K562 (cell line): ENCODE results near the gene IL10. TPM values are rescaled to one million over a fixed set of nuclear protein-coding genes. Genes with fewer than 3 reads are reported as not detected.

Source experiments
- ATAC-seq: fragments of 200-7000 bp; cut with Tn5 transposase; 3 replicates; pipeline ENCODE4 v1.9.1; 2020; ENCODE audit warnings: moderate library complexity
- BruUV-seq: library from RNA; stranded (reverse); fragments of 400-500 nt; replicated peaks from 2 replicates; lab custom pipeline; 2021; lab: Mats Ljungman, UMichigan
- CTCF ChIA-PET: fragments of 300-600 bp; formaldehyde crosslinking; extraction: SDS; loops from one replicate; lab custom pipeline; 2021; ENCODE audit warnings: low intra/inter-chr PET ratio; lab: Yijun Ruan, JAX
- POLR2A ChIA-PET: fragments of 300-600, 350-650 bp; sonication (Branson Sonifier 250); formaldehyde crosslinking; extraction: SDS; loops from one replicate; lab custom pipeline; 2021; ENCODE audit warnings: antibody characterized with exemption, inconsistent platforms; lab: Yijun Ruan, JAX
- DNase-seq, 4 experiments: peaks; one replicate each; pipeline versions ENCODE4 v3.0.0 to v3.0.0-alpha.2; 2011 to 2018; ENCODE audit warnings: low spot score in 3 of 4, mixed read lengths in 3 of 4; ENCODE audit errors: extremely low read depth in 1 of 4
- FAIRE-seq: peaks from 2 replicates; lab custom pipeline; 2011; peaks lifted over from hg19 to GRCh38; lab: Jason Lieb, UNC
- H2AFZ ChIP-seq: 2 replicates; pipeline ENCODE4 v1.6.0; 2011; ENCODE audit warnings: low read depth, low read length, control low read depth, inconsistent platforms
- H3K27ac ChIP-seq: fragments of 200-600 bp; 3 replicates; pipeline ENCODE4 v1.8.0; 2011; ENCODE audit warnings: low read depth, mild to moderate bottlenecking, control low read depth, inconsistent platforms, low read length, moderate library complexity, mixed read lengths; ENCODE audit errors: extremely low read depth
- H3K27me3 ChIP-seq, 2 experiments: fragments of 300-600 bp in 1 of 2; 2 replicates in 1 of 2; 3 replicates in 1 of 2; pipeline versions ENCODE4 v1.6.0 to v1.8.0; 2011; ENCODE audit warnings: inconsistent platforms in 2 of 2, low read length in 2 of 2, mild to moderate bottlenecking in 1 of 2, mixed read lengths in 1 of 2, moderate library complexity in 1 of 2; ENCODE audit not compliant: control insufficient read depth in 2 of 2, insufficient read depth in 2 of 2
- H3K36me3 ChIP-seq: fragments of 300-600 bp; 3 replicates; pipeline ENCODE4 v1.8.0; 2011; ENCODE audit warnings: mild to moderate bottlenecking, low read length, inconsistent platforms; ENCODE audit not compliant: control insufficient read depth, insufficient read depth
- H3K4me1 ChIP-seq, 2 experiments: fragments of 200-600 bp in 1 of 2; replicated peaks in 1 of 2; 2 replicates in 1 of 2; 3 replicates in 1 of 2; pipeline versions ENCODE4 v1.5.1 to v1.8.0; 2011; ENCODE audit warnings: inconsistent platforms in 2 of 2, low read length in 2 of 2, mild to moderate bottlenecking in 1 of 2, mixed read lengths in 1 of 2, moderate library complexity in 1 of 2; ENCODE audit not compliant: control insufficient read depth in 2 of 2, insufficient read depth in 2 of 2
- H3K4me2 ChIP-seq: 2 replicates; pipeline ENCODE4 v1.6.1; 2011; ENCODE audit warnings: low read length, control low read depth, inconsistent platforms, mixed read lengths; ENCODE audit not compliant: insufficient read depth
- H3K4me3 ChIP-seq: fragments of 200-600 bp; sonication (generic), shearing (Covaris generic); 2 replicates; pipeline ENCODE4 v1.5.1; 2016; ENCODE audit warnings: control low read depth, inconsistent platforms
- H3K79me2 ChIP-seq: fragments of 200-600 bp; 3 replicates; pipeline ENCODE4 v1.8.0; 2011; ENCODE audit warnings: low read length, inconsistent platforms; ENCODE audit not compliant: control insufficient read depth, insufficient read depth
- H3K9ac ChIP-seq, 2 experiments: 2 replicates each; pipeline versions ENCODE4 v1.6.0 to v1.6.1; 2011; ENCODE audit warnings: low read depth in 2 of 2, low read length in 2 of 2, control low read depth in 1 of 2, inconsistent platforms in 1 of 2, mild to moderate bottlenecking in 1 of 2, mixed read lengths in 1 of 2; ENCODE audit not compliant: insufficient read depth in 1 of 2
- H3K9me1 ChIP-seq: one replicate; pipeline ENCODE4 v1.6.0; 2011; ENCODE audit warnings: inconsistent platforms, mild to moderate bottlenecking, low read length, moderate library complexity; ENCODE audit not compliant: control insufficient read depth, insufficient read depth
- H3K9me3 ChIP-seq: replicated peaks from 2 replicates; pipeline ENCODE4 v1.5.1; 2011; ENCODE audit warnings: low read depth, low read length, inconsistent platforms; ENCODE audit not compliant: control insufficient read depth, insufficient read depth
- H4K20me1 ChIP-seq: replicated peaks from 2 replicates; pipeline ENCODE4 v1.6.1; 2011; ENCODE audit warnings: low read length, inconsistent platforms, mixed read lengths; ENCODE audit not compliant: control insufficient read depth, insufficient read depth
- BCOR ChIP-seq: fragments of 450-650 bp; IDR thresholded peaks from 2 replicates; pipeline ENCODE4 v1.6.1; 2016
- KDM1A ChIP-seq, 2 experiments: fragments of 450-650 bp; IDR thresholded peaks; 2 replicates each; pipeline ENCODE4 v1.6.1; 2016; ENCODE audit warnings: mild to moderate bottlenecking in 2 of 2
- NCOR1 ChIP-seq: fragments of 450-650 bp; IDR thresholded peaks from 2 replicates; pipeline ENCODE4 v1.6.1; 2016; ENCODE audit warnings: mild to moderate bottlenecking, moderate library complexity
- NELFE ChIP-seq: IDR thresholded peaks from 2 replicates; pipeline ENCODE4 v1.6.1; 2011; ENCODE audit warnings: mild to moderate bottlenecking; ENCODE audit not compliant: insufficient read depth, insufficient read length
- RBM25 ChIP-seq: fragments of 200-400 bp; formaldehyde crosslinking; IDR thresholded peaks from 2 replicates; pipeline ENCODE4 v1.6.1; 2018; ENCODE audit warnings: low read length, low read depth, moderate library complexity; ENCODE audit not compliant: severe bottlenecking
- SMARCA5 ChIP-seq: fragments of 450-650 bp; IDR thresholded peaks from 2 replicates; pipeline ENCODE4 v1.6.1; 2016
- TRIM24 ChIP-seq, 2 experiments: fragments of 450-650 bp; IDR thresholded peaks; 2 replicates each; pipeline ENCODE4 v1.6.1; 2016
- ZFP36 ChIP-seq: fragments of 150-350 bp; IDR thresholded peaks from 2 replicates; pipeline ENCODE4 v1.6.1; 2018; ENCODE audit warnings: low read length, low read depth; ENCODE audit not compliant: partially characterized antibody
- ZKSCAN1 ChIP-seq: fragments of 150-350 bp; IDR thresholded peaks from 2 replicates; pipeline ENCODE4 v1.6.1; 2016; ENCODE audit warnings: low read depth, low read length
- ZNF12 ChIP-seq: sonication (generic); formaldehyde crosslinking; IDR thresholded peaks from 2 replicates; pipeline ENCODE4 v1.4.0; 2020; ENCODE audit warnings: mild to moderate bottlenecking, missing genetic modification reagents
- ZNF282 ChIP-seq: sonication (generic); formaldehyde crosslinking; IDR thresholded peaks from 2 replicates; pipeline ENCODE4 v1.8.1; 2023; ENCODE audit warnings: missing genetic modification reagents
- WGBS: fragments of 100-300 bp; shearing (Covaris generic); methylation state at CpG from one replicate; pipeline ENCODE4 v1.1.6; 2016; ENCODE audit warnings: low coverage, mixed read lengths; ENCODE audit not compliant: insufficient coverage; ENCODE audit errors: missing lambda C conversion rate; 5-methylcytosine and 5-hydroxymethylcytosine counted together
- in situ Hi-C: fragments of 300-500 bp; cut with MboI; formaldehyde crosslinking; loops from 4 replicates; pipeline ENCODE4 v1.15.0; 2018; ENCODE audit warnings: inconsistent platforms, mixed read lengths
- intact Hi-C: fragments of 100-400 bp; cut with micrococcal nuclease; formaldehyde crosslinking; loops from 2 replicates; pipeline ENCODE4 v1.14.2; 2022
- polyA plus RNA-seq, 8 experiments: library from polyadenylated mRNA; depleted of rRNA in 4 of 8; stranded (reverse) in 5 of 8; unstranded in 3 of 8; fragments of >200 nt; fragmentation: Nextera tagmentation in 2 of 8; fragmentation: Illumina TruSeq in 1 of 8; extraction: Ambion mirVana in 2 of 8; extraction: Trizol in 1 of 8; gene quantifications; 2 replicates each; pipeline versions ENCODE4 v1.2.1 to v1.2.3, GENCODE V29; 2011 to 2014; ENCODE audit warnings: inconsistent platforms in 1 of 8, missing spikeins in 1 of 8
- total RNA-seq, 7 experiments: library from RNA; depleted of rRNA in 6 of 7; stranded (reverse); fragments of >200 nt in 6 of 7; fragmentation: Illumina TruSeq in 2 of 7; extraction: Trizol in 2 of 7; gene quantifications; 2 replicates each; pipeline versions ENCODE4 v1.2.1 to v1.2.3, GENCODE V29; 2011 to 2021; ENCODE audit warnings: low replicate concordance in 1 of 7

The IL10 gene
- total and polyA plus RNA-seq, 9 of the 15 experiments (the other 6 are each of a cell fraction or from before 2014, with no cell fraction given) = 0.29 TPM; not detected in 8

- POLR2A ChIA-PET = interaction anchor here (0.7 to 1.6 kb wide), 3 partner anchors 9 to 344 kb away, joined by 3 to 6 read pairs (median 4); no protein-coding TSS in a partner anchor
- no peak overlapping the region for H2AFZ ChIP-seq
- no peak for DNase-seq
- H3K9ac ChIP-seq = no peak overlapping the region
- no peak overlapping the region for H3K27ac ChIP-seq
- intact Hi-C loops (loop anchor here (1.0 to 10.0 kb wide), 4 partner anchors 69 to 758 kb away; partner anchors contain the start of gene CR1), in situ Hi-C loops (loop anchor here (5.0 kb wide), 3 partner anchors 63 to 243 kb away; no protein-coding TSS in a partner anchor)
- 4% methylated on average over 5 of the region's 5 CpGs for WGBS
- no TSS peak for BruUV-seq
- peaks cover 22 to 24% of the 10 kb centered on the region in 2 experiments for H3K27me3 ChIP-seq
- peak; percentile 58; the same call in 1 of the 2 replicates for TF ChIP-seq SMARCA5
- TF ChIP-seq NELFE = no peak
- TF ChIP-seq ZFP36 = peak; percentile 58
- TF ChIP-seq KDM1A (IDR thresholded peaks at IDR 0.05) = 0 out of 4 replicates have a peak, but pooled peaks have one; percentile 12 to 15
- TF ChIP-seq ZNF282 (CRISPR knock-in tag) = no peak
- 0 out of 2 replicates have a peak, but pooled peaks have one; percentile 22 for TF ChIP-seq BCOR
- no peak for TF ChIP-seq ZKSCAN1
- TF ChIP-seq TRIM24 (IDR thresholded peaks at IDR 0.05) = no peak
- TF ChIP-seq NCOR1 = no peak
- peak; percentile 29 for TF ChIP-seq RBM25
- peak; percentile 83; the same call in 1 of the 2 replicates for TF ChIP-seq ZNF12 (CRISPR knock-in tag)
- H3K9me3 ChIP-seq = no peaks in the 10 kb centered on the region
- H3K36me3 ChIP-seq = peaks cover 6% of the 10 kb centered on the region; the same call in 2 of the 3 replicates
- CTCF ChIA-PET = interaction anchor here (0.7 to 2.2 kb wide), 6 partner anchors 127 to 243 kb away, joined by 3 to 12 read pairs (median 4); no protein-coding TSS in a partner anchor
- H3K79me2 ChIP-seq = no peaks in the 10 kb centered on the region
- no peak overlapping the region for H3K4me2 ChIP-seq
- peaks cover 32% of the 10 kb centered on the region for H4K20me1 ChIP-seq
- 0 out of 3 replicates have a peak, but pooled peaks have one; percentile 12 for ATAC-seq
- no peak overlapping the region for H3K4me3 ChIP-seq
- peaks cover 9% of the 10 kb centered on the region for H3K9me1 ChIP-seq
- FAIRE-seq = no peak
- peaks cover 10 to 17% of the 10 kb centered on the region in 2 experiments for H3K4me1 ChIP-seq
Observed at GRCh38 chr1:206739411-206740076, 32.8 kb downstream of the IL10 start.
